Mesendoderm (in vitro differentiated cells): Measurements from ENCODE around the gene IER5L.

ENCODE experiments used
- DNase-seq: peaks from one replicate; pipeline ENCODE4 v3.0.0; 2013
- H2AK5ac ChIP-seq: 2 replicates; pipeline ENCODE4 v1.6.1; 2013; ENCODE audit warnings: low read length, inconsistent platforms
- H2BK120ac ChIP-seq: 2 replicates; pipeline ENCODE4 v1.6.1; 2013; ENCODE audit warnings: low read depth, mild to moderate bottlenecking, low read length, moderate library complexity, mixed read lengths
- H2BK15ac ChIP-seq: replicated peaks from 2 replicates; pipeline ENCODE4 v1.6.1; 2013; ENCODE audit warnings: low read depth, mild to moderate bottlenecking, moderate library complexity
- H2BK5ac ChIP-seq: 2 replicates; pipeline ENCODE4 v1.6.1; 2013; ENCODE audit warnings: low read length, inconsistent platforms
- H3K18ac ChIP-seq: 2 replicates; pipeline ENCODE4 v1.6.1; 2013; ENCODE audit warnings: mild to moderate bottlenecking, low read length, mixed read lengths
- H3K23ac ChIP-seq: one replicate; pipeline ENCODE4 v1.6.1; 2013; ENCODE audit warnings: low read length
- H3K27ac ChIP-seq: 2 replicates; pipeline ENCODE4 v1.5.1; 2013; ENCODE audit warnings: low read depth, mild to moderate bottlenecking, inconsistent platforms, low read length, moderate library complexity
- H3K27me3 ChIP-seq: 2 replicates; pipeline ENCODE4 v1.6.1; 2013; ENCODE audit warnings: low read length, control low read depth, mild to moderate bottlenecking, inconsistent platforms; ENCODE audit not compliant: insufficient read depth, poor library complexity
- H3K36me3 ChIP-seq: 2 replicates; pipeline ENCODE4 v1.6.1; 2013; ENCODE audit warnings: low read length, inconsistent platforms; ENCODE audit not compliant: control insufficient read depth, insufficient read depth
- H3K4ac ChIP-seq: one replicate; pipeline ENCODE4 v1.6.1; 2013; ENCODE audit warnings: low read depth, mild to moderate bottlenecking, low read length, moderate library complexity
- H3K4me1 ChIP-seq: 2 replicates; pipeline ENCODE4 v1.6.1; 2013; ENCODE audit warnings: low read depth, low read length, inconsistent platforms; ENCODE audit not compliant: control insufficient read depth
- H3K4me2 ChIP-seq: 2 replicates; pipeline ENCODE4 v1.6.1; 2013; ENCODE audit warnings: low read length
- H3K4me3 ChIP-seq: 2 replicates; pipeline ENCODE4 v1.5.1; 2013; ENCODE audit warnings: mild to moderate bottlenecking, low read length
- H3K56ac ChIP-seq: one replicate; pipeline ENCODE4 v1.6.1; 2013; ENCODE audit warnings: low read length
- H3K79me1 ChIP-seq: 2 replicates; pipeline ENCODE4 v1.6.1; 2013; ENCODE audit warnings: low read length, inconsistent platforms
- H3K79me2 ChIP-seq: 2 replicates; pipeline ENCODE4 v1.6.1; 2013; ENCODE audit warnings: mild to moderate bottlenecking, low read length; ENCODE audit not compliant: control insufficient read depth, insufficient read depth
- H3K9ac ChIP-seq: 2 replicates; pipeline ENCODE4 v1.6.1; 2013; ENCODE audit warnings: low read length, inconsistent platforms
- H4K5ac ChIP-seq: one replicate; pipeline ENCODE4 v1.6.1; 2013; ENCODE audit warnings: low read length
- H4K8ac ChIP-seq: one replicate; pipeline ENCODE4 v1.6.1; 2013; ENCODE audit warnings: low read depth, mild to moderate bottlenecking, control low read depth, low read length, moderate library complexity
- WGBS: extraction: QIAGEN DNeasy Blood & Tissue Kit; methylation state at CpG from one replicate; pipeline ENCODE4 v1.1.7; 2013; ENCODE audit warnings: low lambda C conversion rate, missing lambda C conversion rate; ENCODE audit not compliant: insufficient coverage; ENCODE audit errors: extremely low coverage; 5-methylcytosine and 5-hydroxymethylcytosine counted together

The IER5L gene

DNA sequence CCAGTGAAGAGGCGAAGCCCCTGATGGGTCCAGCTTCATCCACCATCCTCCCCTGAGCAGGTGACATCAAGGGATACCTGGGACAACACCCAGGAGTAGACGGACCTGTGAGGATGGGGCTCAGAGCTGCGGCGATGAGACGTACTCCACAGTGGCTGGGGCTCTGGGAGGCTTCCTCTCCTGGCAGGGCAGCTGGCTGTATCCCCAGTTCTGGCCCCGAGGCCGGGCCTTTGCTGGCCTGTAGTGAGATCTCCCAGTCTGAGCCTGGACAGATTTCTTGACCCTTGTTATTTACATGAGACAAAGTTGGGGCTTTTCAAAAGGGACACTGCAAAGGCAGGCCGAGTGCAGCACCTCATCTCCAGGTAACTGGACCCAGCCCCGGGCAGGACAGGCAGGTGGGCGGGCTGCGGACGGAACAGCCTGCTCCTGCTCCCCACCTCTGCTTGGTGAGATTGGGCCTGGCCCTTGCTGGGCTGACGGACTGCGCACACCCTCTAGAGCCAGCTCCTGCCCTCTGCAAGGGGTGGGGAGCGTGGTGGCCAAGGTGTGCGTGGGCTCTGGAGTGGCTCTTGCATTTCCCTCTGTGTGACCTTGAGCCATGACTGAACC, 23.1 kb downstream of the IER5L start:
- Histone ChIP-seq H3K79me2 (no peaks in the 10 kb centered on the region), H3K4me2 (no peak overlapping the region), H2BK15ac (no peak overlapping the region), H3K56ac (no peak overlapping the region), H3K18ac (no peak overlapping the region), H3K27ac (no peak overlapping the region), H3K4me3 (no peak overlapping the region), H3K79me1 (no peaks in the 10 kb centered on the region), H2AK5ac (no peak overlapping the region), H3K23ac (no peak overlapping the region), H3K27me3 (no peaks in the 10 kb centered on the region), H4K8ac (no peak overlapping the region), H3K4me1 (no peaks in the 10 kb centered on the region), H4K5ac (no peak overlapping the region), H3K36me3 (peaks cover 8% of the 10 kb centered on the region), H3K4ac (no peak overlapping the region), H2BK120ac (no peak overlapping the region), H3K9ac (no peak overlapping the region), H2BK5ac (no peak overlapping the region)
- WGBS = no CpG with 5 or more reads among the region's 16 CpGs
- no peak for DNase-seq

DNA sequence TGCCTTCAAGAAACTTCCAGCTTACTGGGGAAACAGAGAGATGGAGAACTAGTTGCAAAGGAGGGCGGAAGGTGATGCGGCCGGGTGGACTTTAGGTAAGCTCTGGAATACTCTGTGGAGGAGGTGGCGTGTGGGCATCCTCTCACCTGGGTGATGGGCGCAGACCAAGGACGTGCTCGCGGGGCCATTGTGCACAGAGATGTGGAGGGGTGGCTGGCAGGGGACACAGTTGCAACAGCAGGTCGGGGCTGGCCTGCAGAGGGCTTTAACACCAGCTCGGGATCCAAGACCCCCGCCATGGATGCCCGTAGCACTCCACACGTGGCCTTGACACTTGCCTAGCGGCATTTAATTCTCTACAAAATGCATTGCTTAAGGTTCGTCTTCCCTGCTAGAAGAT, 26.6 kb downstream of the IER5L start:
- Histone ChIP-seq H2AK5ac (no peak overlapping the region), H3K4me2 (no peak overlapping the region), H3K56ac (no peak overlapping the region), H3K27ac (no peak overlapping the region), H2BK15ac (no peak overlapping the region), H3K4ac (no peak overlapping the region), H2BK120ac (no peak overlapping the region), H4K5ac (no peak overlapping the region), H3K4me1 (peaks cover under 1% of the 10 kb centered on the region), H3K9ac (no peak overlapping the region), H3K79me1 (peaks cover 1% of the 10 kb centered on the region), H4K8ac (no peak overlapping the region), H3K79me2 (no peaks in the 10 kb centered on the region), H2BK5ac (no peak overlapping the region), H3K18ac (no peak overlapping the region), H3K4me3 (no peak overlapping the region), H3K36me3 (peaks cover 11% of the 10 kb centered on the region), H3K23ac (no peak overlapping the region), H3K27me3 (no peaks in the 10 kb centered on the region)
- DNase-seq = no peak
- no CpG with 5 or more reads among the region's 15 CpGs for WGBS

DNA sequence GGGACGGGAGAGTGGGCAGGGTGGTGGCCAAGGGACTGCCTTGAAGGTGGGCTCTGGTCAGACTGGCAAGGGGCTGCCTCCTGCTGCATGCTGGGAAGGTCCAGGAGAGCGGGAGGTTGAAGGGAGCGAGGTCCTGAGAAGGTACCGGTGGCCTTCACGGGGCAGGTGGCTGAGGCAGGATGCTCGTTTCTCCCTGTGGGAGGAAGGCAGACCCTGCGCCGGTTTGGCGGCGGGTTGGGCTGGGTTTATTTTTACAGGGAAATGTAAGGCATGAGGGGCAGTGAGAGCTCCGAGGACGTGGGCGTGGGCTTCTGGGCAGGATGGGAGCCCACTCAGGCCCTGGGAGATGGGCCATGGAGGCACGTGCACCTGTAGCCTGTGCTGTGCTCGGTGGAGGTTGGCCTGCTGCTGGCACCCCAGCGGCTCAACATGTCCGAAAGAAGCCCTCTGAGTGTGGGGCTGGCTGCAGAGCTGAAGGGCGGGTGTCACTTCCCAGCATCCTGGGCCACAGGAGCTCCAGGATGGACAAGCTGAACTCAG, 27.3 kb downstream of the IER5L start:
- H4K5ac ChIP-seq = no peak overlapping the region
- no peak overlapping the region for H3K23ac ChIP-seq
- no peak overlapping the region for H2BK15ac ChIP-seq
- H2BK5ac ChIP-seq = no peak overlapping the region
- no peak overlapping the region for H3K4ac ChIP-seq
- H3K56ac ChIP-seq = no peak overlapping the region
- H3K36me3 ChIP-seq = peaks cover 9% of the 10 kb centered on the region
- H2AK5ac ChIP-seq = no peak overlapping the region
- no peak overlapping the region for H3K4me3 ChIP-seq
- no peaks in the 10 kb centered on the region for H3K27me3 ChIP-seq
- H3K79me1 ChIP-seq = peaks cover 1% of the 10 kb centered on the region
- no peak for DNase-seq
- WGBS = no CpG with 5 or more reads among the region's 18 CpGs
- H4K8ac ChIP-seq = no peak overlapping the region
- no peak overlapping the region for H3K27ac ChIP-seq
- H2BK120ac ChIP-seq = no peak overlapping the region
- H3K9ac ChIP-seq = no peak overlapping the region
- no peaks in the 10 kb centered on the region for H3K79me2 ChIP-seq
- H3K18ac ChIP-seq = no peak overlapping the region
- H3K4me1 ChIP-seq = peaks cover 2% of the 10 kb centered on the region
- H3K4me2 ChIP-seq = no peak overlapping the region

DNA sequence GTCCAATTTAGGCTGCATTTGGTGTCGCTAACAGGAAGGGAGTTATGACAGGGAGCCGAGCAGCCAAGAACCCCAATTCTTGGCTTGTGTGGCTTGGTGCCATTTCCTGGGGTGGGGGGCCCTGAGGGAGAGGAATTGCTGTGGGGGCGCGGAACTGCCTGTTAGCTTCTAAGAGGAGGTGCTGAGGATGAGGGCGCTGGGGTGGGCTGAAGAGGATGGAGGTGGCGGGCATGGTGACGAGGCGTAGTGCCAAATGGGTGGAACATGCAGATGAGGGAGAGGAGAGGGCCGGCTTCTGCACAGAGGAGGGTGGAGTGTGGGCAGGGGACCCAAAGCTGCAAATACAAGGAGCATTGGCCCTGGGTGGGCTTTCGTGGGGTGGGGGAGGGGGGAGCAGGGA, 27.9 kb downstream of the IER5L start:
- DNase-seq = no peak
- H3K4me2 ChIP-seq = no peak overlapping the region
- H4K5ac ChIP-seq = no peak overlapping the region
- H3K4me3 ChIP-seq = no peak overlapping the region
- H3K27ac ChIP-seq = no peak overlapping the region
- no peaks in the 10 kb centered on the region for H3K79me2 ChIP-seq
- peaks cover 6% of the 10 kb centered on the region for H3K36me3 ChIP-seq
- no peak overlapping the region for H3K18ac ChIP-seq
- no peak overlapping the region for H3K9ac ChIP-seq
- no peak overlapping the region for H2AK5ac ChIP-seq
- peaks cover 3% of the 10 kb centered on the region for H3K4me1 ChIP-seq
- H3K4ac ChIP-seq = no peak overlapping the region
- no peaks in the 10 kb centered on the region for H3K27me3 ChIP-seq
- no peak overlapping the region for H2BK15ac ChIP-seq
- peaks cover 1% of the 10 kb centered on the region for H3K79me1 ChIP-seq
- no peak overlapping the region for H4K8ac ChIP-seq
- WGBS = no CpG with 5 or more reads among the region's 10 CpGs
- no peak overlapping the region for H2BK5ac ChIP-seq
- no peak overlapping the region for H2BK120ac ChIP-seq
- H3K23ac ChIP-seq = no peak overlapping the region
- no peak overlapping the region for H3K56ac ChIP-seq

DNA sequence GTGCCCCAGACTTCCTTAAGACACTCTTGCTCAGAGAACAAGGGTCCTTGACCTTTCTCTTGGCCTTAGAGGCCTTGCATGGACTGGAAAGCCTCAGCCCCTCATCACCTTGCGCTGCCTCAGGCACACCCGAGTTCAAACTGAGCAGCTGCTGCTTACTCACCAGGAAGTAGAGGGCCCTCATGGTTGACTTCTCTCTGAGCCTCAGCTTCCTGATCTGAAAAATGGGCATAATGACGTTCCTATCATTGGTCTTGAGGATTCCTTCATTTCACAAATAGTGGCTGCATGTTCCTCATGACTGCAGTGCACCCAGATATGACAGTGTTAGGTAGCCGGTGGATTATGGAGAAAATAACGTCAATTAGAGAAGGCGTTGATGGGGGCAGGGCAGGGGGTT, 28.6 kb downstream of the IER5L start:
- Histone ChIP-seq H4K8ac (no peak overlapping the region), H3K79me1 (peaks cover 1% of the 10 kb centered on the region), H3K27me3 (no peaks in the 10 kb centered on the region), H3K79me2 (no peaks in the 10 kb centered on the region), H2BK5ac (no peak overlapping the region), H3K4ac (no peak overlapping the region), H3K18ac (no peak overlapping the region), H3K9ac (no peak overlapping the region), H2BK15ac (no peak overlapping the region), H2AK5ac (no peak overlapping the region), H3K4me3 (no peak overlapping the region), H2BK120ac (no peak overlapping the region), H3K36me3 (peaks cover 3% of the 10 kb centered on the region), H3K4me1 (peaks cover 3% of the 10 kb centered on the region), H3K23ac (no peak overlapping the region), H3K27ac (no peak overlapping the region), H4K5ac (no peak overlapping the region), H3K56ac (no peak overlapping the region), H3K4me2 (no peak overlapping the region)
- WGBS = no CpG with 5 or more reads among the region's 6 CpGs
- no peak for DNase-seq
